ENCODE measurements around the gene CASZ1.

Gene CASZ1

GRCh38 chr1:10784998-10785727, 11.3 kb downstream of the CASZ1 start:
- Histone ChIP-seq H3K27ac (no peak overlapping the region), H3K36me3 (replicated peaks) (no peaks in the 10 kb centered on the region), H3K27me3 (replicated peaks) (peaks cover 25% of the 10 kb centered on the region), H3K4me3 (ENCODE audit: low read depth, low read length) (no peak overlapping the region)
- TF ChIP-seq CTCF (IDR thresholded peaks at IDR 0.05; ENCODE audit: low read depth, low read length, missing control alignments), result no peak
- DNase-seq, result no peak
- in situ Hi-C loops (cut with HindIII; ENCODE audit: low pct_ligation_motif_present, low sequenced_read_pairs), result no loop called here

GRCh38 chr1:10782491-10783244, 13.8 kb downstream of the CASZ1 start:
- DNase-seq, result no peak
- Histone ChIP-seq H3K36me3 (replicated peaks) (no peaks in the 10 kb centered on the region), H3K4me3 (ENCODE audit: low read depth, low read length) (no peak overlapping the region), H3K27ac (no peak overlapping the region), H3K27me3 (replicated peaks) (peaks cover 9% of the 10 kb centered on the region)
- in situ Hi-C loops (cut with HindIII; ENCODE audit: low pct_ligation_motif_present, low sequenced_read_pairs), result no loop called here
- no peak for TF ChIP-seq CTCF (IDR thresholded peaks at IDR 0.05; ENCODE audit: low read depth, low read length, missing control alignments)

- Histone ChIP-seq H3K4me3 (ENCODE audit: low read depth, low read length) (no peak overlapping the region), H3K27ac (no peak overlapping the region), H3K36me3 (replicated peaks) (no peaks in the 10 kb centered on the region), H3K27me3 (replicated peaks) (peaks cover 3% of the 10 kb centered on the region)
- DNase-seq, result no peak
- in situ Hi-C loops (cut with HindIII; ENCODE audit: low pct_ligation_motif_present, low sequenced_read_pairs), result no loop called here
- TF ChIP-seq CTCF (IDR thresholded peaks at IDR 0.05; ENCODE audit: low read depth, low read length, missing control alignments), result no peak
These were observed 15.3 kb downstream of the CASZ1 start for GRCh38 chr1:10781137-10781536.

- Histone ChIP-seq H3K4me3 (ENCODE audit: low read depth, low read length) (no peak overlapping the region), H3K27me3 (replicated peaks) (peaks cover 3% of the 10 kb centered on the region), H3K36me3 (replicated peaks) (no peaks in the 10 kb centered on the region), H3K27ac (no peak overlapping the region)
- no peak for DNase-seq
- in situ Hi-C loops (cut with HindIII; ENCODE audit: low pct_ligation_motif_present, low sequenced_read_pairs), result no loop called here
- TF ChIP-seq CTCF (IDR thresholded peaks at IDR 0.05; ENCODE audit: low read depth, low read length, missing control alignments), result no peak
These were observed 16.6 kb downstream of the CASZ1 start for GRCh38 chr1:10779841-10780240.

GRCh38 chr1:10779201-10779600, 17.2 kb downstream of the CASZ1 start:
- Histone ChIP-seq H3K27me3 (replicated peaks) (peaks cover 3% of the 10 kb centered on the region), H3K4me3 (ENCODE audit: low read depth, low read length) (no peak overlapping the region), H3K36me3 (replicated peaks) (no peaks in the 10 kb centered on the region), H3K27ac (no peak overlapping the region)
- TF ChIP-seq CTCF (IDR thresholded peaks at IDR 0.05; ENCODE audit: low read depth, low read length, missing control alignments), result no peak
- in situ Hi-C loops (cut with HindIII; ENCODE audit: low pct_ligation_motif_present, low sequenced_read_pairs), result no loop called here
- DNase-seq, result no peak
